HG03280 (cell line): ENCODE measurements around the gene OPHN1.
"Not testable (repeated sequence)": the region's sequence is repeated elsewhere in the genome, so short reads cannot be mapped to it uniquely, and the experiment has no call there.

ENCODE experiments used
- ATAC-seq: cut with Tn5 transposase; IDR thresholded peaks from one replicate; pipeline ENCODE4 v1.9.1; 2021; ENCODE audit warnings: mild to moderate bottlenecking, moderate library complexity; ENCODE audit not compliant: unreplicated experiment

OPHN1 gene

DNA sequence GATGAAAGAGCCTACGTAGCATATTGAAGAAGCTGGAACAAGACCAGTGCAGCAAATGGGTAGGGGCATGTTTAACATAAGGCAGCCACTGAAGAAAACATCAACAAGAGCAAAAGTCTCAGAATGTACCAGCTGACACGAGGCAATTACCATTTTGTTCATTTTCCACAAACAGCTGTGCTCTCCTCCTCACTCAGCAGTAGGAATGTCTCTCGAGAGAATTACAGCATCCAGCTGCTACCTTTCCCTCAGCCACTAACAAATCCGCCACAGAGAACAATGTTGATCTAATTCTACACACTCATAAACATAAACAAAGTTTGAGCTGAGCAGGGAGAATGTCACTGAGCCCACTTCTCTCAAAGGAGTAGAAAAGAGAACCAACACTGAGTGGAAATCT lies 68.0 kb downstream of the OPHN1 start:
- ATAC-seq: no peak

DNA sequence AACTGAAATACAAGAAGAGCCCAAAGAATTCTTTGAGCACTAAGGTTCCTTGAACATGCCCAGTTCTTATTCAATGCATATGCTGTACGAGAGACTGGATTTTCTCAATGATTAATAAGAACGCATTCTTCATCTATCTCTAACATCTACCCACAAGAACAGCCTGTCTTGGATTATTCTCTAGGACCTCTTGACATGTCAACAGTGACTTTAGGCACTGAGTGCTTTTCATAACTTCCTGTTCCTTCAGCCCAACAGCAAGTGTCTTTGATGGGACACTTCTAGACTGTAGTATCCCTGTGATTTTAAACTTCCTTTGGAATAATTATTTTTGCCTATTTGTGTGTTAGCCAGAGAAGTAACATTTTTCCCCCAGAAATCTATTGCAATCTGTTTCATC lies 69.3 kb downstream of the OPHN1 start:
- ATAC-seq: no peak

DNA sequence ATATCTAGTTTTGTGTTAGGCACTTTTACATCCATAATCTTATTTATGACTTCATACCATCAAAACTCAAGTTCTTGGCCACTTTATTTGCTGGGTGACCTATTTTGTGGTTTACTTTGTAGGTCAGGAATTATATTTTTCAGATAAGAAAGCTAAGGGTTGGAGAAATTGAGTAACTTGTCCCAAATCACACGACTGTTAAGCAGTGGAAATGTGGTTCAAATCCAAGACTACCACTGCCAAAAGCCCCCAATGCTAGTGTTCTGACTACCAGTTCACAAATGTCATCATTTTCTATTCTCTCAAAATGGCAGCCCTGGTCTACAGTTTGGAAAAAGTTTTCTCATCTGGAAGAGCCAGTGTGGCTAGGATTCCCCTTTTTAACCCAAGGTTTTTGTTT lies 74.6 kb downstream of the OPHN1 start:
- ATAC-seq: no peak

DNA sequence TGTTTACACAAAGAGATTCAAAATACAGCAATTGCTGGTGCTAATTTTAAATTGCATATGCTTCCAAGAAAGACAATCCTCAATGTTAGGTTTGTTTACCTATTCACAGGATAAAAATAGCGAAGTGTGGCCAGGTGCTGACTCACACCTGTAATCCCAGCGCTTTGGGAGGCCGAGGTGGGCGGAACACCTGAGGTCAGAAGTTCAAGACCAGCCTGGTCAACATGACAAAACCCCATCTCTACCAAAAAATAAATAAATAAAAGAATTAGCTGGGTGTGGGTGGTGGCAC lies 77.7 kb downstream of the OPHN1 start:
- ATAC-seq: no peak

DNA sequence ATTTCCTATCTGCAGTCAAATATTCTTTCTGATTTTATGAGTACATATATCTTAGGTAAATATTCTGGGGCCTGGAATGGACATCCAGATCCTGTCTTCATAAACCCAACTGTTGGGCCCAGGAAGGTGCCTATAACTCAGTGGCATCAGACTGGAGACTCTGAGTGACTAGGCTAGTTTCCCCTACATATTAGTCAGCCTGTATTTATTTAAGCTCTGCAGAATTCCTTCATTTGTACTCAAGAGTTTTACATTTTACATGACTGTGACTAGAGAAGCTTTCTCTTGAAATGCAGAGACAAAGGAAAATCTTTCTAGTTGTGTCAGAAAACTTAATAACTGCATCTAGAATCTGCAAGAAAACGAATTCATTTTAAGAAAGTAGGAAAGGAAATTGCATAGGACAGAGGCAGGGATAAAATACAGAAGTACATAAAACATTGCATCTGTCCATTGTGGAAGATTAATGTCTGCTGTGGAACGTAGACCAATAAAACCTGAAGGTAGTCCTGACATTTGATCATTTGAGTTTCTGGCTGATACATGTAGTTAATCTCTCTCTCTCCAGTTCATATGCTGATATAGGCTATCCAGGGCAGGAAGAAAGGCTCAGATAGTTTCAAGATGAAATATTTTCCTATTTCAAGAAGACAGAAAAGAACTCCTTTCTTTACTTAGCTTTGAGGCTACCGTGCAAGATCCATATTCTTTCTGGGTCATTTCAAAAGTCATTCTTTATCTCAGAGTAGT lies 78.2 kb downstream of the OPHN1 start:
- no peak for ATAC-seq

GRCh38 chrX:68345025-68345424 lies 88.3 kb downstream of the OPHN1 start:
- ATAC-seq: no peak

DNA sequence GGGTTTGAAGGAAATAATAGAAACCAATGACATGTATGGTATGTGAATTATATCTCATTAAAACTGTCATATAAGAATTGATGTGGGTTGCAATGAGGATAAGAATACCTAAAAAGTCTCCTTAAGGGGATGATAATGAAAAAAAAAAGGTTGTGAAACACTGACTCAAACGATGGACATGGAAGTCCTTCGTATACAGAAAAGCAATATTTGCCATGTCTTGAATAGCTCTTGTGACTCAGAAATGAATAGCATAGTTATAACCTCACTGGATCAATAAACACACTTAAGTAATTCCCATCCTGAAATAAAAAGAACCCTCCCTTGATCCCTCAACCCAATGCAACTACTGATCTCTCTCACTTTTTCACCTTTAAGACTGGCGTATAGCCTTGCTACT lies 89.7 kb downstream of the OPHN1 start:
- ATAC-seq: no peak

- no peak for ATAC-seq
Observed at GRCh38 chrX:68332201-68332731, 101.0 kb downstream of the OPHN1 start.

- not testable (repeated sequence) for ATAC-seq
Observed at GRCh38 chrX:68326841-68327240, 106.5 kb downstream of the OPHN1 start.

DNA sequence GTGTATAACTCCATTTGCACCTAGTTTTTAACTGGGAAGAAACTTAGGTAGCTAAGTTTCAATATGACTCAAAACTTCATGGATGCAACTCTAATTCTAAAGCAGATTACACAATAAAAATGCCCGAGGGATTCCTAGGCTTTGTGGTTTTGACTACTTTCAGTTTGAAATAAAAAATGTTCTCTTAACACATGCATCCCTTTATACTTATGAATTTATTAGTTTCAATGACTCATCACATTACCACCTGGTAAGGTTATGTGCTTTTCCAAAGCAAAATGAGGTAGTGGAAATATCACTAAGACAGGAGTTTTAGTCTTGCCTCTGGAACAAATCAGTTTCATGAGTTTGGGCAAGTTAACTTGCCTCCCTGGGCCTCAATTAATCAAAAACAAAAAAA lies 125.5 kb downstream of the OPHN1 start:
- ATAC-seq: no peak

GRCh38 chrX:68304602-68305001 lies 128.7 kb downstream of the OPHN1 start:
- ATAC-seq: no peak

GRCh38 chrX:68299898-68300297 lies 133.4 kb downstream of the OPHN1 start:
- ATAC-seq: no peak

DNA sequence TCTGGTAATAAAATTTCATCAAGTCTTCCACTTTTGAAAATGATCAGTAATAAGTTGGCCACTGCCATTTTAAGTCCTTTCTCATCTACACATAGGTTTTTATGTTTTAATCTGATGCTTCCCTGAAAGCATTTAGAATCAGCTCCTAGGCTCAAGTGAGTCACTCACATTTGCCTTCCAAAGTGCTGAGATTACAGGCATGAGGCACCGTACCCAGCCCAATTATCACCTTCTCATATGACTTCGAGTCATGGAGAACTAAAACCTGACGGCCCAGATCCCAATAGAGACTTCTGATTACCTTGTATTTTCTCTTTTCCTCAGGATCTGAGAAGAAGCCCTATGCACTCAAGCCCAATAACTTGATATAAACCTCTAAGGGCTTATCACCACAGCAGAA lies 140.8 kb downstream of the OPHN1 start:
- ATAC-seq: no peak

GRCh38 chrX:68288127-68288526 lies 145.2 kb downstream of the OPHN1 start:
- no peak for ATAC-seq

DNA sequence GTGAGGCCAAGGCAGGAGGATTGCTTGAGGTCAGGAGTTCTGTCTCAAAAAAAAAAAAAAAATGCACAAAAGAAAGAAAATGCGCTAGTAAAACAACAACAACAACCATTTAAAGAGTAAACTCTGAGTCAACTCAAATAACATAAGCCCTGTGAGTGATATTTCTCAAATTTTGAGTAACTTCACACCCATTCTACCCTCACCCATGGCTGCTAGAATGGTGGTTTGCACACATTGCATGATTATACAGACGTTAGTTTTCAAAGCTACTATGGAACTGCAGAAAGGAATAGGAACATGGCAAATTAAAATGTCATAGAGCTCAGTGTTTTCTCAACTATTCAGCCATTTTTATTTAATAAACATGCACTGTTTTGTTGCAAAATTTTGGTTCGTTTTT lies 145.9 kb downstream of the OPHN1 start:
- ATAC-seq: no peak

DNA sequence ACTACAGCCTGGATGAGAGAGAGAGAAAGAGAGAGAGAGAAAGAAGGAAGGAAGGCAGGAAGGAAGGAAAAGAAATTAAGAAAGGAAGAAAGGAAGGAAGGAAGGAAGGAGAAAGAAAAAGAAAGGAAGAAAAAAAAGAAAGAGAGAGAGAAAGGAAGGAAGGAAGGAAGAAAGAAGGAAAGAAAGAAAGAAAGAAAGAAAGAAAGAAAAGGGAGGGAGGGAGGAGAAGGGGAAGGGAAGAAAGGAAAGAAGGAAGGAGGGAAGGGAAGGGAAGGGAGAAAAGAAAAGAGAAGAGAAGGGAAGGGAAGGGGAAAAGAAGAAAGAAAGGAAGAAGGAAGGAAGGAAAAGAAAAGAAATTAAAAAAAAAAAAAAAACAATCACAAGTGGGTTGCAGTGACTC lies 146.3 kb downstream of the OPHN1 start:
- no peak for ATAC-seq

- no peak for ATAC-seq
Observed at GRCh38 chrX:68286076-68286475, 147.2 kb downstream of the OPHN1 start.

DNA sequence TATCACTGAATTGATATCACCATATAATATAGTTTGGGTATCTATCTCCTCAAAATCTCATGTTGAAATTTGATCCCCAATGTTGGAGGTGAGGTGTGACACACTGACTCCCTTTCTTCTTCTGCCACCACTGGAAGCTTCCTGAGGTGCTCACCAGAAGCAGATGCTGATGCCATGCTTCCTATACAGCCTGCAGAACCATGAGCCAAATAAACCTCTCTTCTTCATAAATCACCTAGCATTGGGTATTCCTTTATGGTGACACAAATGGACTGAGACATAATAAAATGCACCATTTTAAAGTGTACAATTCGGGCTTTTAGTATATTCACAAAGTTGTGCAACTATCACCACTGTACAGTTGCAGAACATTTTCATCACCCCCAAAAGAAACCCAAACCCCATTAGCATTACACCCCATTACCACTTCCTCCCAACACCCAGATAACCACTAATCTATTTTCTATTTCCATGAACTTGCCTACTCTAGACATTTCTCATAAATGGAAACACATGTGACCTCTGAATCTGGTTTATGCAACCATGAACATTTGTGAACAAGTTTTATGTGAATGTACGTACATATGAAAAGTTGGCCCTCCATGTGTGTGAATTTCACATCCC lies 148.9 kb downstream of the OPHN1 start:
- no peak for ATAC-seq

- no peak for ATAC-seq
Observed at GRCh38 chrX:68273887-68274286, 159.4 kb downstream of the OPHN1 start.

GRCh38 chrX:68264793-68265192 lies 168.5 kb downstream of the OPHN1 start:
- ATAC-seq: not testable (repeated sequence)

DNA sequence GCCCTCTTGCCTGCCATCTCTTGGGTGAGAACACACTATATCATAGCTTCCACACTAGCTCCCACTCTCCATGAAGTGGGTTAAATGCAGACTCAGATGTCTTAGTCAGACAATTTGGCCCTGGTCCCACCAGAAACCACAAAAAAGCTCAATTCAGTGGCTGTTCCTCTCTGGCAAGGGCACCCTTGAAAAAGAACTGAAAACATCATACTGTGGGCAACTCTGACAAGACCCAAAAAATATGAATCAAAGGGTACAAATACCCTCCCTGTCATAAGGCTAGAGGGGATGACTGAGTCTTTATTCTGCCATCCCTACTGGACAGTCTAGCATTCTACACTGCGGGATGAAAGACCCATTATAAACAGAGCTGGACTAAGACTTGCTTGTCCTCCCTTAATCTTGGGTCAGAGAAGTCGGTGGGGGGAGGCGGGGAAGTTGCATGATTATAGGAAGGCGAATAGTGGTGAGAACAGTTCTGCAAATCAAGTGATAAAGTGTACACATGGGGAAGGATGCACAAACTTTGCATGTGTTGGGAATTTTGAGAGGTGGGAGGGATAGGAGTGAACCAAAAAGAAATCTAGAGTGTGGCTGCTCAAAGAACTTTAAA lies 172.1 kb downstream of the OPHN1 start:
- ATAC-seq: no peak

DNA sequence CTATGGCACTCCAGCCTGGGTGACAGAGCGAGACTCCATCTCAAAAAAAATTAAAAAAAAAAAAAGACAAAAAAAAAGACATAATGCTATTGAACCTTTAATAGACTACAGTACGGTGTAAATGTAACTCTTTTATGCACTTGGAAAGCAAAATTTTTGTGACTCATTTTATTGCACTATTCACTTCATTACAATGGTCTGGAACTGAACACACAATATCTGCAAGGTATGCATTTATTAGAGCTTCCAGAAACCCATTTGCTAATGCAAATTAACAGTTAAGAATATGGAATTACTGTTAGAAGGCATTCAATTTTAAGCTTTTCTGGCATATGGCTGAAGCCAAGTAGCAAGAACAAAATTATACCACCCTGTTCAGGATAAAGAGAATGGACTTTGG lies 176.3 kb downstream of the OPHN1 start:
- ATAC-seq: no peak
